Measurements from ENCODE around the gene KAZN. TPM values are rescaled to one million over a fixed set of nuclear protein-coding genes. Genes with fewer than 3 reads are reported as not detected.
"Not testable (repeated sequence)": the region's sequence is repeated elsewhere in the genome, so short reads cannot be mapped to it uniquely, and the experiment has no call there.

The KAZN gene
- total RNA-seq, 1 donor from 2014 or later, result 4.3 TPM

- DNase-seq (ENCODE audit: missing footprints) (no peak), ATAC-seq (no peak)
- intact Hi-C loops (cut with DNase I), result no loop called here
These were observed 358.2 kb downstream of the KAZN start for GRCh38 chr1:14956579-14957195.

- no peak for DNase-seq (ENCODE audit: missing footprints)
- intact Hi-C loops (cut with DNase I), result no loop called here
- ATAC-seq, result no peak
These were observed 359.1 kb downstream of the KAZN start for GRCh38 chr1:14957375-14958098.

GRCh38 chr1:14958249-14959058 lies 360.0 kb downstream of the KAZN start:
- DNase-seq (ENCODE audit: missing footprints) (no peak), ATAC-seq (no peak)
- intact Hi-C loops (cut with DNase I), result no loop called here

GRCh38 chr1:14959059-14959694 lies 360.7 kb downstream of the KAZN start:
- DNase-seq (ENCODE audit: missing footprints) (no peak), ATAC-seq (no peak)
- intact Hi-C loops (cut with DNase I), result no loop called here

- DNase-seq (ENCODE audit: missing footprints) (no peak), ATAC-seq (no peak)
- intact Hi-C loops (cut with DNase I), result no loop called here
These were observed 363.3 kb downstream of the KAZN start for GRCh38 chr1:14961661-14962267.

- no peak for ATAC-seq
- intact Hi-C loops (cut with DNase I), result no loop called here
- no peak for DNase-seq (ENCODE audit: missing footprints)
These were observed 363.9 kb downstream of the KAZN start for GRCh38 chr1:14962407-14962806.

GRCh38 chr1:14963791-14964710 lies 365.6 kb downstream of the KAZN start:
- intact Hi-C loops (cut with DNase I); ATAC-seq; DNase-seq (ENCODE audit: missing footprints): not testable (repeated sequence)

- intact Hi-C loops (cut with DNase I), result no loop called here
- no peak for ATAC-seq
- DNase-seq (ENCODE audit: missing footprints), result no peak
These were observed 366.2 kb downstream of the KAZN start for GRCh38 chr1:14964711-14965055.

GRCh38 chr1:14968251-14968851 lies 369.9 kb downstream of the KAZN start:
- ATAC-seq, result peak; percentile 80
- DNase-seq (ENCODE audit: missing footprints), result no peak
- intact Hi-C loops (cut with DNase I), result no loop called here

- DNase-seq (ENCODE audit: missing footprints) (no peak), ATAC-seq (no peak)
- intact Hi-C loops (cut with DNase I), result no loop called here
These were observed 370.5 kb downstream of the KAZN start for GRCh38 chr1:14969006-14969405.

- no peak for DNase-seq (ENCODE audit: missing footprints)
- intact Hi-C loops (cut with DNase I), result no loop called here
- ATAC-seq, result no peak
These were observed 371.8 kb downstream of the KAZN start for GRCh38 chr1:14970115-14970798.

GRCh38 chr1:14970799-14971141 lies 372.3 kb downstream of the KAZN start:
- no peak for DNase-seq (ENCODE audit: missing footprints)
- no peak for ATAC-seq
- intact Hi-C loops (cut with DNase I), result no loop called here

- intact Hi-C loops (cut with DNase I), result no loop called here
- DNase-seq (ENCODE audit: missing footprints), result no peak
These were observed 372.7 kb downstream of the KAZN start for GRCh38 chr1:14971221-14971620.

GRCh38 chr1:14972107-14972506 lies 373.6 kb downstream of the KAZN start:
- ATAC-seq (no peak), DNase-seq (ENCODE audit: missing footprints) (no peak)
- intact Hi-C loops (cut with DNase I), result no loop called here

More at GRCh38 chr1:14971221-14971620, 372.7 kb downstream of the KAZN start:
- ATAC-seq, result no peak

GRCh38 chr1:14973773-14974172 lies 375.3 kb downstream of the KAZN start:
- DNase-seq (ENCODE audit: missing footprints) (no peak), ATAC-seq (no peak)
- intact Hi-C loops (cut with DNase I), result no loop called here

GRCh38 chr1:14974361-14974760 lies 375.9 kb downstream of the KAZN start:
- ATAC-seq (no peak), DNase-seq (ENCODE audit: missing footprints) (no peak)
- intact Hi-C loops (cut with DNase I), result no loop called here

GRCh38 chr1:14975119-14975518 lies 376.6 kb downstream of the KAZN start:
- ATAC-seq, result no peak
- intact Hi-C loops (cut with DNase I), result no loop called here
- no peak for DNase-seq (ENCODE audit: missing footprints)
